Kidney epithelial cell (primary cell): ENCODE results near the gene CHCT1. TPM values are rescaled to one million over a fixed set of nuclear protein-coding genes. Genes with fewer than 3 reads are reported as not detected.
"Not testable (repeated sequence)": the region's sequence is repeated elsewhere in the genome, so short reads cannot be mapped to it uniquely, and the experiment has no call there.

Source experiments
- DNase-seq: peaks from one replicate; pipeline ENCODE4 v3.0.0-alpha.2; 2010; ENCODE audit warnings: low read depth
- H3K27me3 ChIP-seq: 2 replicates; pipeline ENCODE4 v1.6.0; 2011; ENCODE audit warnings: low read length; ENCODE audit not compliant: control insufficient read depth, insufficient read depth
- H3K36me3 ChIP-seq: 2 replicates; pipeline ENCODE4 v1.5.1; 2011; ENCODE audit warnings: low read length; ENCODE audit not compliant: control insufficient read depth, insufficient read depth
- H3K4me3 ChIP-seq: 2 replicates; pipeline ENCODE4 v1.5.1; 2011; ENCODE audit warnings: low read depth, mild to moderate bottlenecking, control low read depth, low read length
- total RNA-seq: library from RNA; depleted of rRNA; stranded (reverse); fragments of >200 nt; gene quantifications from 2 replicates; pipeline ENCODE4 v1.2.3, GENCODE V29; 2015
- TF ChIP-seq, protein P1 (sequence below): IDR thresholded peaks from 2 replicates; pipeline ENCODE4 v1.5.1; 2011; ENCODE audit warnings: mild to moderate bottlenecking, moderate library complexity, low read length, control low read depth, inconsistent platforms; ENCODE audit not compliant: insufficient read depth, poor library complexity, severe bottlenecking

The CHCT1 gene
- total RNA-seq, 1 donor from 2014 or later = not detected

DNA sequence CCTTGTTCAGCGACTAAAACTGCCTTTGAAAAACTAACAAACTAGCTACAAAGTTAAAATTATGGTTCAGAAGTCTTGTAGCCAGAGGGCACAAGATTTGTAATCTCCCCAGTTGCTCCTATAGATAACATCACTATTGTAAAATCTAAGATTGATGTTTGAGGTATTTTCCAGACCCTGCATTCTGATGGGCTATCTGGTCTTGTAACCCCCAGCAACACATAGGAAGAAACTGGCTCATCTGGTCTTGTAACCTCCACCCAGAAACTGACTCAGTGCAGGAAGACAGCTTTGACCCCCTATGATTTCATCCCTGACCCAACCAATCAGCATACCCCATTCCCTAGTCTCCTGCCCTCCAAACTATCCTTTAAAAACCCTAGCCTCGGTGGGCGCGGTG lies 12.3 kb upstream of the CHCT1 start:
- TF ChIP-seq, protein P1, sequence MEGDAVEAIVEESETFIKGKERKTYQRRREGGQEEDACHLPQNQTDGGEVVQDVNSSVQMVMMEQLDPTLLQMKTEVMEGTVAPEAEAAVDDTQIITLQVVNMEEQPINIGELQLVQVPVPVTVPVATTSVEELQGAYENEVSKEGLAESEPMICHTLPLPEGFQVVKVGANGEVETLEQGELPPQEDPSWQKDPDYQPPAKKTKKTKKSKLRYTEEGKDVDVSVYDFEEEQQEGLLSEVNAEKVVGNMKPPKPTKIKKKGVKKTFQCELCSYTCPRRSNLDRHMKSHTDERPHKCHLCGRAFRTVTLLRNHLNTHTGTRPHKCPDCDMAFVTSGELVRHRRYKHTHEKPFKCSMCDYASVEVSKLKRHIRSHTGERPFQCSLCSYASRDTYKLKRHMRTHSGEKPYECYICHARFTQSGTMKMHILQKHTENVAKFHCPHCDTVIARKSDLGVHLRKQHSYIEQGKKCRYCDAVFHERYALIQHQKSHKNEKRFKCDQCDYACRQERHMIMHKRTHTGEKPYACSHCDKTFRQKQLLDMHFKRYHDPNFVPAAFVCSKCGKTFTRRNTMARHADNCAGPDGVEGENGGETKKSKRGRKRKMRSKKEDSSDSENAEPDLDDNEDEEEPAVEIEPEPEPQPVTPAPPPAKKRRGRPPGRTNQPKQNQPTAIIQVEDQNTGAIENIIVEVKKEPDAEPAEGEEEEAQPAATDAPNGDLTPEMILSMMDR = no peak
- no peaks in the 10 kb centered on the region for H3K27me3 ChIP-seq
- no peak for DNase-seq
- H3K36me3 ChIP-seq = no peaks in the 10 kb centered on the region
- H3K4me3 ChIP-seq = no peak overlapping the region

DNA sequence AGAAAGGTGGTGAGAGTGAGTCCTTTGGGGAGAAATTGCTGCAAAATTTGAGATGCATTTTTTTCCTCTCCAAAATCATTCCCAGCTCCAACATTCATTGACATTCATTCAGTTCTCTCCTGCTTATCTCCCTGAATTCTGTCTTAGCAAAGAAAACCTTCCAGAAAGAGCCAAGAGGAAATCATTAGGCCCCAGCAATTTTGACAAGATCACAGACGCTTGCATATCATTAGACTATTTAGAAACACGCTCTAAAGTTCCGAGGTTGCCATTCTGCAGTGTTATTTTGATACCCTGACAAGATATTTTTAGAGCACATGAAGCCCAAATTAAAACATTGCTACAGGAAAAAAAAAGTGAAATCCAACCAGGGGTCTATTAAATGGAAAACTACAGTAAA lies 9.6 kb upstream of the CHCT1 start:
- Histone ChIP-seq H3K36me3 (no peaks in the 10 kb centered on the region), H3K27me3 (no peaks in the 10 kb centered on the region), H3K4me3 (no peak overlapping the region)
- no peak for DNase-seq
- TF ChIP-seq, protein P1 = no peak

DNA sequence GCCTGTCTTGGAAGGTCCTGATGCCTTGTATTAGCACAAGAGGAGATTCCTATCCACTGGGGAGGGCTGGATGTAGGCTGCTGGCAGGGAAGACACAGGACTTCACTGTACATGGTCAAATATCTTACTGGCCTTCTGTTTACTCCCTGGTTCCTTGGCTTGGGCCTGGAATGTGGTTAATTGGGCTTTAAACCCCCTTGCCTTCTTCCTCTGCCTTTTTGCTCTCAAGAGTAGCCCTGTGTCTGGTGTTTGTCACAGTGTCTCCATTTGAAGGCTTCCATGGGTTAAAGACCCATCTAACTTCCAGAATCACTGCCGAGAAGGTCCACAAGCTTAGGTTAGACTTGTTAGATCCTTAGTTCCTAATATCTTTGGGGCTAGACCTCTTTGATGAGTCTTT lies 7.1 kb upstream of the CHCT1 start:
- Histone ChIP-seq H3K4me3 (no peak overlapping the region), H3K27me3 (no peaks in the 10 kb centered on the region), H3K36me3 (no peaks in the 10 kb centered on the region)
- TF ChIP-seq, protein P1 = no peak
- no peak for DNase-seq

DNA sequence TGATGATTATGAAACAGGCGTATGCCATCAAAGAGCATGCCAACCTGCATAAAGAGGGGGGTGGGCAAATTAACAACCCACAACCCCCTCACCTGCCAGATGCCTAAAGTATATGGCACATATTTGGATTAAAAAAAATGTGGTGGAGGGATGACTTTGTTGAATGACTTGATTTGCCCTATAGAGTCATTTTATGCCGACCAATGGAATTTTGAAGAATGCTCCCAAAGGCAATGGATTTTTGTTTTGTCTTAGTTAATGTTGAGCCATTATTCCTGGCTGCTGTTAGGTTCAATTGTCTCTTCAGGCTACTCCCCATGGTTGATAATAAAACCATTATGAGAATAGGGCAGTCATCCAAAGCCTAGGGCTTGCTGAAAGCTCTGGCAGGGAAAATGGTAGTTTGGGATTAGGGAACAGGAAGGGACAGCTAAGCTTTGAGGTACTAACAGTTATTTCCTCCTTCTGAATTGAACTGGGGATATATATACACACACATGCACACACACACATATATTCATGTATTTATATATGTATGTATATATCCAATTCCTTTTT lies 5.8 kb upstream of the CHCT1 start:
- no peak for DNase-seq
- Histone ChIP-seq H3K36me3 (no peaks in the 10 kb centered on the region), H3K27me3 (no peaks in the 10 kb centered on the region), H3K4me3 (no peak overlapping the region)
- TF ChIP-seq, protein P1 = no peak

DNA sequence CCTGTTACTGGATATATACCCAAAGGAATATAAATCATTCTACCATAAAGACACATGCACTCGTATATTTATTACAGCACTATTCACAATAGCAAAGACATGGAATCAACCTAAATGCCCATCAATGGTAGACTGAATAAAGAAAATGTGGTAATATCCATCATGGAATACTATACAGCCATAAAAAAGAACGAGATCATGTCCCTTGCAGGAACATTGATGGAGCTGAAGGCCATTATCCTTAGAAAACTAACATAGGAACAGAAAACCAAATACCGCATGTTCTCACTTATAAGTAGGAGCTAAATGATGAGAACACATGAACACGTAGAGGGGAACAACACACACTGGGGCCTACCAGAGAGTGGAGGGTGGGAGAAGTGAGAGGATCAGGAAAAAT lies 3.3 kb upstream of the CHCT1 start:
- not testable (repeated sequence) for H3K4me3 ChIP-seq, DNase-seq, H3K27me3 ChIP-seq, H3K36me3 ChIP-seq

DNA sequence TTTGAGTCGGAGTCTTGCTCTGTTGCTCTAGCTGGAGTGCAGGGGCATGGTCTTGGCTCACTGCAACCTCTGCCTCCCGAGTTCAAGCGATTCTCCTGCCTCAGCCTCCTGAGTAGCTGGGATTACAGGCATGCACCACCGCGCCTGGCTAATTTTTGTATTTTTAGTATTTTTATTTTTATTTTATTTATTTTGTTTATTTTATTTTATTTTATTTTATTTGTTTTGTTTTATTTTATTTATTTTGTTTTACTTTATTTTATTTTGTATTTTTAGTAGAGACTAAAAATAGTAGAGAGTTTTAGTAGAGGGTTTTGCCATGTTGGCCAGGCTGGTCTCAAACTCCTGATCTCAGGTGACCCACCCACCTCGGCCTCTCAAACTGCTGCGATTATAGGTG lies 2.4 kb upstream of the CHCT1 start:
- H3K4me3 ChIP-seq, DNase-seq, H3K36me3 ChIP-seq, H3K27me3 ChIP-seq: not testable (repeated sequence)
